Muscle layer of duodenum (tissue), 2 donors: ENCODE data around the gene ZIC2.

Source experiments
- H3K27ac ChIP-seq: one replicate; pipeline ENCODE4 v1.7.0; 2013; ENCODE audit warnings: mild to moderate bottlenecking, low read length
- H3K27me3 ChIP-seq: one replicate; pipeline ENCODE4 v1.7.0; 2013; ENCODE audit warnings: low read depth, mild to moderate bottlenecking, control low read depth, low read length
- H3K36me3 ChIP-seq, 2 donors: one replicate each; pipeline ENCODE4 v1.7.0; 2013; ENCODE audit warnings: low read length in 2 of 2, control low read depth in 1 of 2, mild to moderate bottlenecking in 1 of 2; ENCODE audit not compliant: insufficient read depth in 2 of 2, control insufficient read depth in 1 of 2
- H3K4me1 ChIP-seq, 2 donors: one replicate each; pipeline ENCODE4 v1.7.0; 2013; ENCODE audit warnings: low read length in 2 of 2, mild to moderate bottlenecking in 2 of 2, control low read depth in 1 of 2, moderate library complexity in 1 of 2; ENCODE audit not compliant: insufficient read depth in 2 of 2, control insufficient read depth in 1 of 2
- H3K4me3 ChIP-seq, 2 donors: one replicate each; pipeline ENCODE4 v1.7.0; 2013; ENCODE audit warnings: low read length in 2 of 2, low read depth in 1 of 2, mild to moderate bottlenecking in 1 of 2
- H3K9me3 ChIP-seq, 2 donors: one replicate each; pipeline ENCODE4 v1.7.0; 2013; ENCODE audit warnings: low read length in 2 of 2, control low read depth in 1 of 2, mild to moderate bottlenecking in 1 of 2; ENCODE audit not compliant: control insufficient read depth in 1 of 2
- donor health status: healthy.

The ZIC2 gene

DNA sequence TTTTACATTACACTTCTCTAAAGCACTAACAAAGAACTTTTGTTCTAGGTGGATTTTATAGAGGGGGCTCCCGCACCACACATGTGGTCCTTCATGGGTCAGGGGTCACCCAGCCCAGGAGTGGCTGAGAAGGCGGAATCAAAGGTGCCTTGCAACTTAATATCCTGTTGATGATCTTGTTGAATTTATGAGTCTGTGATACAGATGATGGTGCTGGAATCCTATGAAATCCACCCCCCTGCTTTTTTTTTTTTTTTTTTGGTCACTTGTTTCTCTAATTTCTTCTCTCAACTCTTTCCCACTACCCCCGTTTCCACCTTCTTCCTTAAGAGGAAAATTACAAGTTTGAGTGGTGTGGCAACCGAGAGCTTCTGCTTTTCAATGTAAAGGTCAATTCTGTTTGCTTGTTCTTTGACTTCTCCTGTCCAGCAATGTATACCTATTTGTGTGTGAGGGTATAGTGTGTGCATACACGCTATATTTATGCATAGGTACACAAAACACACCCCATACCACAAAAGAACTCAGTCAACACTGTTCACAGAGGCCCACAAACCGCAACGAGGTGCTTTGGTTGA is 4.2 kb upstream of the ZIC2 start:
- Histone ChIP-seq H3K4me3 (no peak overlapping the region), H3K4me1 (peaks cover 0 to 39% of the 10 kb centered on the region in 2 donors), H3K9me3 (peaks cover 6 to 19% of the 10 kb centered on the region in 2 donors), H3K27ac (no peak overlapping the region), H3K27me3 (peaks cover 79% of the 10 kb centered on the region), H3K36me3 (no peaks in the 10 kb centered on the region)

DNA sequence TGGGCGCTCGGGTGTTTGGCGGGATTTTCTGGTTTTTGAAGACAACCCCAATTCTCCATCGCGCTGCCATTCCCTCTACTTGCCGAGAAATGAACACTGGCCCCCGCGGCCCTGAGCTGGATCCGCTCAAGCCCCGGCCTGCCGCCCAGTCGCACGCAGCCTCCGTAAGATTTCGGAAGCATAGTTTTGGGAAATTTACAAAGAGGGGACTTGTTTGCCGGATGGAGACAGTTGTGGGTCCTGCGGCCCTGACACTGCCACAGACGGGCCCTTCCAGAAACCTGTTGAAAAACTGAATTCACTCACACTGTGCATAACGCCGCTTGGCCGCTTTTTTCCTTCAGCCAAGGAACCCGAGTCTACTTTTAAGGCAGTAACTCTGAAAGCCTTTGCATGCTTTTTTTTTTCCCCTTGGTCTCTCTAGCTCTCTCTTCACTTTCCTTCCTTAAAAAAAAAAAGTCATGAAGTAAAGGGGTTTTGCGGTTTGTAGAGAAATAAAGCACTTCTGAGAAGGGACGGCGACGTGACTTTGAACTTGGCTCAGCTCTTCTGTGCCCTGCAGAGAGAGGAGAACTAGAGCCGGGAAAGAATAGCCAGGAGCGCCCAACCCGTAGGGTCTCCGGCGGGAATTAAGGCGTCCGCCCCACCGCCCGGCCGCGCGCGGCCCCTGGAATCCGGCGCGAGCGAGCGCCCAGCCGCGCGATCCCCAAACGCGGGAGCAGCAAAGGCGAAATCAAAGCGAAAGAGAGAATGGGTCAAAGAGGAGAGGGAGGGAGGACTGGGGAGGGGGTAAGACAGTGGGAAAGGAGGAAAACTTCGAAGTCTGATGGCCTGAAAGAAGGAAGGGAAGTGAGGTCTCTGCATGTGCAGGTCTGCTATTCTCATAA is 3.4 kb upstream of the ZIC2 start:
- H3K27ac ChIP-seq: no peak overlapping the region
- peaks cover 79% of the 10 kb centered on the region for H3K27me3 ChIP-seq
- H3K9me3 ChIP-seq: peaks cover 6 to 19% of the 10 kb centered on the region in 2 donors
- H3K4me3 ChIP-seq: no peak overlapping the region
- peaks cover 0 to 46% of the 10 kb centered on the region in 2 donors for H3K4me1 ChIP-seq
- H3K36me3 ChIP-seq: no peaks in the 10 kb centered on the region

DNA sequence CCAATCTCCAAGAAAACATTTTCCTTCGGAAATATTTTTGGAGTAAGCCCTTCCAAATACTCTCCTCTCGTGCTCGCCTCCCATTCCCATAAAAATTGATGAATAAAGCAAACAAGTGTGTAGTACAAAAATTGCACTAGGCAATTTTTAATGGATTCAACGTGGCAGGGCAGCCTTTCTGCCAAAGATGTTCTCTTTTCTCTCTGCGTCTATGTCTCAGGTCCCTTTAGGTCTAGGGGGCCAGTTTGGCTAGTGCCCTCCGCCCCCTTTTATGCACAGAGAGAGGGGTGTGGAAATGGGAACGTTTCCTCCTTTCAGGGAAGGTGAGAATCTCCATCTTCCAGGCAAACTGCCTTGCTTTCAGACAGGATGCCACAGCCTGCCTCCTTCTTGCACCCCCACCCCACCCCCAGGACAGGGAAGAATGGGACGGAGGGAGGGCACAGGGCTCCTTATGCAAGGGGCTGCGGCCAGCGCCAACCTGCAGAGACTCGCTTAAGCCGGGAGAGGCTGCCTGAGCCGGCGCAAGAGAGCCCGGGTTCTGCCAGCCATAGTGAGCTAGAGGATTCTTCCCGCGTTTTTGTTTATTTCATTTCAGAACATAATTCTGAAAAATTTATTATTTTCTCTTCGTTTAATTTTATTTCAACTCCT is 2.7 kb upstream of the ZIC2 start:
- H3K4me3 ChIP-seq: no peak overlapping the region
- H3K27ac ChIP-seq: no peak overlapping the region
- H3K4me1 ChIP-seq: peaks cover 0 to 49% of the 10 kb centered on the region in 2 donors

DNA sequence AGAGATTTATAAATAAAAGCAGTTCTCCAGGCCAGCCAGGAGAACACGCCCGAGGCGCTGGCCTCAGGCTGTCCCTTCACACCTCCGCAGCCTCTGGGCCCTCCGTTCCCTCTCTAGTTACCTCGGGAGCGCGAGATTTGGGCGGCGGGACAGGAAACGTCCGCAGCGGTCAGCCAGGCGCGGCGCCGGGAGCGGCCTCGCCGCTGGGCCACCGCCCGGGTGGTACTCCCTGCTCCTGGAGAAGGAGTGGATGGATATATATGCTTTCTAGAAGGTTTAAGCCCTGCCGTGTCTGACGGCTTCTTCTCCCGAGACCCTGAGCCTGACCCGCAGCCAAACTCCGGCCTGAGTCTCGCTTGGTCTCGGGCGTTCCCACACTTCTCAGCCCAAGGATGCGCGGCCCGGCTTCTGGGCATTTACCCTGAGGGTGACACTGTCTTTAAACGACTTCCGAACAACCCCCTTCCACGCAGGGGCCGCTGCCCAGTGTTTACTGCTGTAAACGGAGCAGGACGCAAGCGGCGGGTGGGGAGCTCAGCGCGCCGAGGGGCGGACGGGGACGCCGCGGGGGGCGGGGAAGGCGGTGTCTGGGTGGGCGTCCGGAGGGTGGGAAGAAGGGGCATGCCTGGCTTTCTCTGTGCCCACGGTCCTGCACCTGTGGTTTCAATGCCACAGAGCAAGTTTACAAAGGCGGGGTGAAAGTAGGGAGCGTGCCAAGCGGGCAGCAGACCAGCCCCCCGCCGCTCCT is 2.0 kb upstream of the ZIC2 start:
- Histone ChIP-seq H3K27ac (no peak overlapping the region), H3K9me3 (peaks cover 6 to 10% of the 10 kb centered on the region in 2 donors), H3K4me1 (peaks cover 0 to 49% of the 10 kb centered on the region in 2 donors), H3K36me3 (no peaks in the 10 kb centered on the region), H3K27me3 (peaks cover 79% of the 10 kb centered on the region), H3K4me3 (peak overlapping the region in 1 of 2 donors; percentile 47)

More for the DNA sequence above, 2.7 kb upstream of the ZIC2 start:
- no peaks in the 10 kb centered on the region for H3K36me3 ChIP-seq
- peaks cover 6 to 15% of the 10 kb centered on the region in 2 donors for H3K9me3 ChIP-seq
- H3K27me3 ChIP-seq: peaks cover 79% of the 10 kb centered on the region

DNA sequence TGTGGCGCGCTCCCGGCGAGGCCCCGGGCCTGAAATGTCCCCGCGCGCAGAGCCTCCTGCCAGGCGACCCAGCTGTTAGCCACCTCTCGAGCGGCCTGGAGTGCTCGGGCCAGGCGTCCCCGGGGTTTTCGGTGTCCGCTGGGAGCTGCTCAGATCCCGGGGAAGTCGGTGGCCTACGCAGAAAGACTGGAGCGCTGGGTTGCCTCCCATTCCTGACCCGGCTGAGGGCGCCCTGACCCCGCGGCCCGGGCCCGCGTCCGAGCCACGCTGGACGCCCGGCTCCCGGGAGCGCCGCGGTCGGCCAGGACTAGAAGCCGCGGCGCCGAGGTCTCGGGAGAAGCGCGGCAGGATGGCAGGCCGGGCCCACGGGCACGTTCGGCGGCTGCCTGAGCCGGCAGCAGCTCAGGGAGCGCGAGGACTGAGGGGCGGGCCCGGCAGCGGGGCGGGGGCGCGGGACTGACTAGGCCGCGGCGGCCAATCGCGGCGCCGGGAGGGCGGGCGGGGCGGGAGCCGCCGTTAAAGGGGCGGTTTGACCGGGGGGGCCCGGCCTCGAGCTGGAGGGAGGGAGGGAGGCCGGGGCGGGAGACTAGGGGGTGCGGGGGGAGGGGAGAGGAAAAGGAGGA is 1.3 kb upstream of the ZIC2 start:
- H3K27me3 ChIP-seq: peaks cover 77% of the 10 kb centered on the region
- H3K27ac ChIP-seq: no peak overlapping the region
- H3K36me3 ChIP-seq: no peaks in the 10 kb centered on the region

DNA sequence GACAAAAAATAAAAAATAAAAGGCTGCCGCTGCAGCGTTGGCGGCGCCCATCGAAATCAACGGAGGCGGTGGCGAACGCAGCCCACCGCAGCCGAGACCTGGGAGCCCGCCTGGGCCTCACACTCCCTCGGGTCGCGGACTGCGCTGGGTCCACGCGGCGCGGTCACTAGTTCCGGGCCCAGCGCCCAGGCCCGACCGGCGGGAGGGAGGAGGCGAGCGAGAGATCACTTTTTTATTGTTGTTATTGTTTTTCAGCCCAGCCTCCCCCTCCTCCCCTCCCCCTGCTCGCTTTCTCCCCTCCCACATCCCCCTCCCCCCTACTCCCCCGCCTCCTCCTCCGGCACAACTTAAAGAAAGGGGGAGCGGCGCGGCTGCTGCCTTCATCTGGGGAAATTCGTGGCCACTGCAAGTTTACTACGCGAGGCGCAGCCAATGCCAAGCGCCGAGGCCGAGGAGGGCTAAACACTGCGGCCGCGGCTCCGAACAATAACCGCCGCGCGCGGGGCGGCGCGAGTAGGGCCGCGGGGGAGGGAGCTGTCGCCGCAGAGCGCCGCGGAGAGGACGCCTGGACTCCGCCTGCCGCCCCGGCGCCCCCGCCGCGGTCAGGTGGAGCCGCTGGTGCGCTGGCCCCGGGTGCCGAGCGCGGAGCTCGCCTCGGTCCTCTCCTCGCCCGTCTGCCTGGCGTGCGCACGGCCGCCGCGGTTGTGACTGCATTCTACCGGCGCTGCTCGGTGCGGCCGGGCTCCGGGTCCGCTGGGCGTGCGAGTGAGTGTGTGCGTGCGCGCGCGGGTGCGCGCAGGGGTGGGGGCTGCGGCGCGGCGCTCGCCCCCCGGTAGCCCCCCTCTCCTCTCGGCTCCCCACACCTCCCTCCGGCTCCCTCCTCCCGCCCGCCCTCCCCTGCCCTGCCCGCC is 505 bp upstream of the ZIC2 start:
- no peak overlapping the region for H3K27ac ChIP-seq
- H3K27me3 ChIP-seq: peaks cover 73% of the 10 kb centered on the region
- no peaks in the 10 kb centered on the region for H3K36me3 ChIP-seq
- H3K9me3 ChIP-seq: peaks cover 0 to 9% of the 10 kb centered on the region in 2 donors
- peaks cover 0 to 54% of the 10 kb centered on the region in 2 donors for H3K4me1 ChIP-seq
- peak overlapping the region in 1 of 2 donors; percentile 50 for H3K4me3 ChIP-seq

More for the DNA sequence above, 1.3 kb upstream of the ZIC2 start:
- Histone ChIP-seq H3K4me1 (peaks cover 0 to 54% of the 10 kb centered on the region in 2 donors), H3K9me3 (peaks cover 6 to 7% of the 10 kb centered on the region in 2 donors), H3K4me3 (peak overlapping the region in 1 of 2 donors; percentile 50)

DNA sequence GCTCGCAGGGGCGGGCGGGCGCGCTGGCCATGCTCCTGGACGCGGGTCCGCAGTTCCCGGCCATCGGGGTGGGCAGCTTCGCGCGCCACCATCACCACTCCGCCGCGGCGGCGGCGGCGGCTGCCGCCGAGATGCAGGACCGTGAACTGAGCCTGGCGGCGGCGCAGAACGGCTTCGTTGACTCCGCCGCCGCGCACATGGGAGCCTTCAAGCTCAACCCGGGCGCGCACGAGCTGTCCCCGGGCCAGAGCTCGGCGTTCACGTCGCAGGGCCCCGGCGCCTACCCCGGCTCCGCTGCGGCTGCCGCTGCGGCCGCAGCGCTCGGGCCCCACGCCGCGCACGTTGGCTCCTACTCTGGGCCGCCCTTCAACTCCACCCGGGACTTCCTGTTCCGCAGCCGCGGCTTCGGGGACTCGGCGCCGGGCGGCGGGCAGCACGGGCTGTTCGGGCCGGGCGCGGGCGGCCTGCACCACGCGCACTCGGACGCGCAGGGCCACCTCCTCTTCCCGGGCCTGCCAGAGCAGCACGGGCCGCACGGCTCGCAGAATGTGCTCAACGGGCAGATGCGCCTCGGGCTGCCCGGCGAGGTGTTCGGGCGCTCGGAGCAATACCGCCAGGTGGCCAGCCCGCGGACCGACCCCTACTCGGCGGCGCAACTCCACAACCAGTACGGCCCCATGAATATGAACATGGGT is 599 bp downstream of the ZIC2 start:
- Histone ChIP-seq H3K27ac (no peak overlapping the region), H3K27me3 (peaks cover 68% of the 10 kb centered on the region), H3K9me3 (peaks cover 0 to 9% of the 10 kb centered on the region in 2 donors), H3K36me3 (no peaks in the 10 kb centered on the region), H3K4me3 (peak overlapping the region in 1 of 2 donors; percentile 50), H3K4me1 (peaks cover 0 to 54% of the 10 kb centered on the region in 2 donors)

DNA sequence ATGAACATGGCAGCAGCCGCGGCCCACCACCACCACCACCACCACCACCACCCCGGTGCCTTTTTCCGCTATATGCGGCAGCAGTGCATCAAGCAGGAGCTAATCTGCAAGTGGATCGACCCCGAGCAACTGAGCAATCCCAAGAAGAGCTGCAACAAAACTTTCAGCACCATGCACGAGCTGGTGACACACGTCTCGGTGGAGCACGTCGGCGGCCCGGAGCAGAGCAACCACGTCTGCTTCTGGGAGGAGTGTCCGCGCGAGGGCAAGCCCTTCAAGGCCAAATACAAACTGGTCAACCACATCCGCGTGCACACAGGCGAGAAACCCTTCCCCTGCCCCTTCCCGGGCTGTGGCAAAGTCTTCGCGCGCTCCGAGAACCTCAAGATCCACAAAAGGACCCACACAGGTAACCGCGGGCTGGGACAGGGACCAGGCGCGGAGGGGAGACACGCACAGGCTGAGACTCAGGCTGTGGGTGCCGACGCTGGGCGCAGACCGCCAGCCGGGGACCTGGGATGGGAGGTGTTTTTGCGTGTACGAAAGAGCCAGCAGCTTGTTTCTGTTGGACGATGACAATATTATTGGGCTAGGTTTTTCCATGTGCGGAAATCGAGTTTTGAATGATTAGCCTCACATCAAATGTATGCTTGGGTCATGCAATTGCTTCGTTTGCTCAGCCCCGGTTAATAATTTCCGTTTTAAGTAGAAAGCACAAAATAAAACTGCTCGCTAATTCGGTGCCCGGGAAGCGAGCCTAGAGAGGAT is 1.3 kb downstream of the ZIC2 start:
- Histone ChIP-seq H3K4me3 (peak overlapping the region in 1 of 2 donors; percentile 50), H3K4me1 (peaks cover 0 to 57% of the 10 kb centered on the region in 2 donors), H3K36me3 (no peaks in the 10 kb centered on the region), H3K9me3 (peaks cover 0 to 9% of the 10 kb centered on the region in 2 donors), H3K27ac (no peak overlapping the region), H3K27me3 (peaks cover 67% of the 10 kb centered on the region)
